HT-29 (cell line): Measurements from ENCODE around the gene CCDC33. TPM values are rescaled to one million over a fixed set of nuclear protein-coding genes. Genes with fewer than 3 reads are reported as not detected.

Experiments
- DNase-seq: peaks from one replicate; pipeline ENCODE4 v3.0.0-alpha.2; 2015; ENCODE audit warnings: low spot score
- total RNA-seq: library from RNA; depleted of rRNA; stranded (reverse); fragments of >200 nt; shearing (Covaris generic); gene quantifications from 2 replicates; pipeline ENCODE4 v1.2.3, GENCODE V29; 2014; rRNA removed

The CCDC33 gene
- 9.9 and 17.0 TPM in 2 replicates for total RNA-seq

GRCh38 chr15:74235962-74236361, at the start of gene CCDC33:
CCDC33 (plus strand) TSS chr15:74236326; CDS start chr15:74236720, 394 bp downstream.
- peak; percentile 98 for DNase-seq

GRCh38 chr15:74188216-74188615, 47.9 kb upstream of the CCDC33 start:
- DNase-seq, result no peak

GRCh38 chr15:74191798-74192197, 44.3 kb upstream of the CCDC33 start:
- no peak for DNase-seq

- no peak for DNase-seq
Observed at GRCh38 chr15:74192751-74193150, 43.4 kb upstream of the CCDC33 start.

GRCh38 chr15:74193299-74193718, 42.8 kb upstream of the CCDC33 start:
- no peak for DNase-seq

GRCh38 chr15:74193905-74194304, 42.2 kb upstream of the CCDC33 start:
- DNase-seq, result no peak

GRCh38 chr15:74194572-74195559, 41.3 kb upstream of the CCDC33 start:
- DNase-seq, result no peak

- peak; percentile 97 for DNase-seq
Observed at GRCh38 chr15:74196175-74196574, 40.0 kb upstream of the CCDC33 start.

GRCh38 chr15:74197176-74197965, 38.8 kb upstream of the CCDC33 start:
- DNase-seq, result no peak

GRCh38 chr15:74199297-74199652, 36.9 kb upstream of the CCDC33 start:
- DNase-seq, result no peak

- peak; percentile 60 for DNase-seq
Observed at GRCh38 chr15:74200412-74200815, 35.7 kb upstream of the CCDC33 start.

- no peak for DNase-seq
Observed at GRCh38 chr15:74200871-74201419, 35.2 kb upstream of the CCDC33 start.

- no peak for DNase-seq
Observed at GRCh38 chr15:74201710-74202420, 34.3 kb upstream of the CCDC33 start.

GRCh38 chr15:74202452-74203401, 33.4 kb upstream of the CCDC33 start, which contains the start of gene STRA6:
STRA6 (minus strand) TSS chr15:74202787; CDS start chr15:74202267, 520 bp downstream.
- peak; percentile 75 for DNase-seq

- no peak for DNase-seq
Observed at GRCh38 chr15:74203914-74204431, 32.2 kb upstream of the CCDC33 start.

- DNase-seq, result no peak
Observed at GRCh38 chr15:74205582-74205947, 30.6 kb upstream of the CCDC33 start.

GRCh38 chr15:74206801-74207281, 29.3 kb upstream of the CCDC33 start:
- DNase-seq, result no peak

- DNase-seq, result no peak
Observed at GRCh38 chr15:74207652-74208440, 28.3 kb upstream of the CCDC33 start.

GRCh38 chr15:74208496-74208895, 27.6 kb upstream of the CCDC33 start:
- DNase-seq, result no peak
